GM18526 (cell line): Measurements from ENCODE around the gene TIGD7.

Experiments used
- POLR2A ChIP-seq: IDR thresholded peaks from 3 replicates; pipeline ENCODE4 v1.6.1; 2011; ENCODE audit not compliant: insufficient read length; ENCODE audit errors: extremely low read depth

TIGD7 gene

GRCh38 chr16:3262517-3262916 lies 42.7 kb downstream of the TIGD7 start:
- no peak for TF ChIP-seq POLR2A

DNA sequence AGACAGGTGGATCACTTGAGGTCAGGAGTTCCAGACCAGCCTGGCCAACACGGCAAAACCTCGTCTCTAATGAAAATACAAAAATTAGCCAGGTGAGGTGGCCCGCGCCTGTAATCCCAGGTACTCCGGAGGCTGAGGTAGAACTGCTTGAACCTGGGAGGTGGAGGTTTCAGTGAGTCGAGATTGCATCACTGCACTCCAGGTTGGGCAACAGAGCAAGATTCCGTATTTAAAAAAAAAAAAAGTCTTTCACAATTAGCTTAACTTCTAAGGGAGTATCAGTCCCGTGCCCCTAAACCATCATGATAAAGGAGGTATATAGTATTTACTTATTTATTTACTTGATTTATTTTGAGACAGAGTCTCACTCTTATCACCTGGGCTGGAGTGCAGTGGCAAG lies 45.4 kb downstream of the TIGD7 start:
- no peak for TF ChIP-seq POLR2A

DNA sequence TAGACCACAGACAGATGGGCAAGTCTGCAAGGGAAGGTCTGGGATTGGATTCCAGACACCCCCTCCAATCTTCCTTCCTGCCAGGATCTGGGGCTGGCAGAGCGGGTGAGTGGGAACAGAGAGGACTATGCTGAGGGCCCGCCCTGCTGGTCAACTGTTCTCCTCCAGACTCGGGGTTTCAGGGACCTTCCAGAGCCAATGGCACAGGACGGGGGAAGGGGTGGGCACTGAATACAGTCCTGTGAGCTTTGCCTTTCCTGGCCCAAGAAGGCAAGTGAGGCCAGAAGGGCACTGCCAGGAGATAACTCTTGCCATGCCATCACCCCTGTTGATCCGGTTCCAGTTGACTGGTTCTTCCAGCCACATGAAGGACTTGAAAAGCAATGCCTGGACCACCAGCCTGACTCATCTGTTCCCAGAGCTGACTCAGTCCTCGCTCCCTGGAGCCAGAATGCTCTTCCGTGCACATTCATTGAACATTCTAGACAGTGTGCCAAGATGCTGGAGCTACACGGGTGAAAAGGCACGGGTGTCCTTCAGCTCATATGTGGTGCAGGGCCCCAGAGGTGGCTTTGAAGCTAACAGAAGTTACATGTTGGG lies 48.3 kb downstream of the TIGD7 start:
- TF ChIP-seq POLR2A = no peak

- no peak for TF ChIP-seq POLR2A
Observed at GRCh38 chr16:3256146-3256865, 48.9 kb downstream of the TIGD7 start, which contains the start of gene MEFV. Gene MEFV (minus strand): TSS chr16:3256633. CDS start chr16:3256587, 46 bp downstream.

DNA sequence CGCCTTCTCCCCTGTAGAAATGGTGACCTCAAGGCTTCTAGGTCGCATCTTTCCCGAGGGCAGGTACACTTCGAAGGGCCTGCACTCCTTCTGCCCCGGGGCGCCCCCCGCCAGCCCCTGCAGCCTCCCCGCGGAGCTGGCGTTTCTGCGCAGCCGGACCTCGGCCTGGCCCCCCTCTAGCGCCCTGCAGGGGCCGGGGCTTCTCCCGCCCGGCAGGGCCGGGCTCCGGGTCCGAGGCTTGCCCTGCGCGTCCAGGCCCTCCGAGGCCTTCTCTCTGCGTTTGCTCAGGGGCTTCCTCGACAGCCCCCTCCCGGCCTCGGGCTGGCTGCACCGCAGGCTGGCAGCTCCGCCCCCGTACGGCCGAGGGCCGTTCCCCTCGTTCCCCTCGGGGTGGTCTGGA lies 50.9 kb downstream of the TIGD7 start:
- no peak for TF ChIP-seq POLR2A

- TF ChIP-seq POLR2A = no peak
Observed at GRCh38 chr16:3252967-3253366, 52.3 kb downstream of the TIGD7 start.

DNA sequence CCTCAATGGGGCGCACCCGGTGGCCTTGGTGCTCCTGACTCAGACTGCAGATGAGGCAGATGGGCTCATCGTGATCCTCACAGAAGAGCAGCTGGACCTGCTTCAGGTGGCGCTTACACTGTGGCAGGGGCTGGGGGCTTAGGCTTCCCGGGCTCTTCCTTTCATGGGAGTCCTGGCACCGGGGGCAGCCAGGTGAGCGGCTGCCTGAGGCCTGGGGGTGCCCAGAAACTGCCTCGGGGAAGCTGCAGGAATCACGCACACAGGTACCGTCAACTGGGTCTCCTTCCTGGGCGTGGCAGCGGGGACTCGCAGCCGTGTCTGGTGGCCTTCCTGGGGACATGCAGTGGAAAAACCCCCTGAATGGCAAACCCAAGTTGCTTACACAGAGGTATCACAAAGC lies 55.8 kb downstream of the TIGD7 start:
- TF ChIP-seq POLR2A = no peak

GRCh38 chr16:3249020-3249419 lies 56.2 kb downstream of the TIGD7 start:
- no peak for TF ChIP-seq POLR2A
